Activated CD4-positive, alpha-beta T cell treated with anti-CD3 and anti-CD28 coated beads, Interleukin-2, amount 50 U/mL, for 4 hours (primary cell): ENCODE data around the gene TRPV6.
A peak's percentile ranks its signal among the peaks of the same experiment; 100 is the strongest.

Experiments
- DNase-seq, 2 experiments: peaks; one replicate each; pipeline ENCODE4 v3.0.0-alpha.2; 2020

TRPV6 gene

DNA sequence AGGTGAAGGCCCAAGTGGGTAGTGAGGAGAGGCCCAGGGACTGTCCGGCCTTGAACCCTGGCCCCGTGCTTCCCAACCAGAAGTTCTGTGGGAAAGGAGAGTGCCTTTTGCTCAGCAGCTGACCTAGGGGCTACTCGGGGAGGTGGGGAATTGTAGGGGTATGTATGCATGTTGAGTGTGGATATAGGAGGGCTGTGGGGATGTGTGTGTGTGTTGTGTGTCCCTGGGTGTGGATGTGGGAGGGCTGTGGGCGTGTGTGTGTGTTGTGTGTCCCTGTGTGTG is 18.5 kb downstream of the TRPV6 start:
- no peak for DNase-seq

DNA sequence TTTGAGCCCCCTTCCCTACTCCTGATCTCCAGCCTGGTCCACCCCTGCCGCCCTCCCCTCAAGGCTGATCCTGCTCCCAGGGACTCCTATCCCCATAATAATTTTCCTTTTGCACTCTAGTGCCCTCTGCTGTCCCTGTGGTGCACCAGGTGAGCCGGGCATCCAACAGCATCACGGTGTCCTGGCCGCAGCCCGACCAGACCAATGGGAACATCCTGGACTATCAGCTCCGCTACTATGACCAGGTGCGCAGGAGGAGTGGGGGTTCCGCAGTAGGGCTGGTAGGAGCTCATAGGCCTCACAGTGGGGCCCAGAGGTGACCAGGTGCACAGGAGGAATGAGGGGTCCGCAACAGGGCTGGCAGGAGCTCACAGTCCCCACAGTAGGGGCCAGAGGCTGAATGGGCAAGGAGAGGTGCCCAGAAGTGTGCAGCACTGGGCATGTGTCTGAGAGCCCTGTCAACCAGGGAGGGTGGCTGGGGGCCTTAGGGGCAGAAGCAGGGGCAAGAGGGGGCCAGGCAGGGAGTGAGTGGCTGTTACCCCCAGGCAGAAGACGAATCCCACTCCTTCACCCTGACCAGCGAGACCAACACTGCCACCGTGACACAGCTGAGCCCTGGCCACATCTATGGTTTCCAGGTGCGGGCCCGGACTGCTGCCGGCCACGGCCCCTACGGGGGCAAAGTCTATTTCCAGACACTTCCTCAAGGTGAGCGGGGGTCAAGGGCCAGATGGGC is 19.0 kb downstream of the TRPV6 start:
- no peak for DNase-seq

DNA sequence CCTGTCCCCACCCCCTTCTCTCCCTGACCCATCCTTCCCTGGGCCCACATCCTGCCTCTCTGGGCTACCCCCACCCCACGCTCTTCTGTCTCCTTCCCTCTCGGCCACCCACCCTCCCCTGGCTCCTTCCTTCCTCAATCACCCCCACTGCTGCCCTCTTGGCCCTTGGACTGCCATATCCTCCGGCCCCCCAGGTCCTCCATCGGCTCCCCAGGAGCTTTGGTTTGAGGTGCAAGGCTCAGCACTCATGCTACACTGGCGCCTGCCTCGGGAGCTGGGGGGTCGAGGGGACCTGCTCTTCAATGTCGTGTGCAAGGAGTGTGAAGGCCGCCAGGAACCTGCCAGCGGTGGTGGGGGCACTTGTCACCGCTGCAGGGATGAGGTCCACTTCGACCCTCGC is 19.8 kb downstream of the TRPV6 start:
- DNase-seq = no peak

DNA sequence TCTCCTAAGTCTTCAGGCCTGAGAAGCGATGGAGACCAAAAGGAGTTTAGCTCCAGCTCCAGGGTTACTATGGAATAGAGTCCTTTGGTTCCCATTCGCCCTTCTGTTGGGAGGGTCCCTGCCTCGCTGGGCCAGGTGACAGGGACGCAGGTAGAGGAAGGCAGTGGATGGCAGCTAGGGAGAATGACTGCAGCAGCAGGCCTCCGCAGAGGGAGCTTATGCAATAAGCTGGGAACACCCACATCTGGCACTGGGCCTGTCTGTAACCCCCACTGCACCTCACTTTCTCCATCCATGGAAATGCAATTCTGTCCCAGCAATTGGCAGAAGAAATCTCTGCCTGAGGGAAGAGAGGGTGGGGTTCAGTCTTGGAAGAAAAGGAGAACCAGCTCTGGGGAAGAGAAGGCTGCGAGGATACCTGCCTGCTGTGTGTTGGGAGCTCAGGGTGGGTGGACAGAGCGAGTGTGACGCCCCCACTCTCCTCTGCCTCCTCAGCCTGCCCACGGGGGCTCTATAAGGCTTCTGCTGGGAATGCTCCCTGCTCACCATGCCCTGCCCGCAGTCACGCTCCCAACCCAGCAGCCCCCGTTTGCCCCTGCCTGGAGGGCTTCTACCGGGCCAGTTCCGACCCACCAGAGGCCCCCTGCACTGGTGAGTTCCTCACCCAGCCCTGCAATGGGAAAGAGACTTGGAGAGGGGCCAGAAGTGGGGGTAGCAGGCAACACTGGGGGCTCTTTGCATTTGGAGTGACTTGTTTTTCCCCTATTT is 20.4 kb downstream of the TRPV6 start:
- no peak for DNase-seq

DNA sequence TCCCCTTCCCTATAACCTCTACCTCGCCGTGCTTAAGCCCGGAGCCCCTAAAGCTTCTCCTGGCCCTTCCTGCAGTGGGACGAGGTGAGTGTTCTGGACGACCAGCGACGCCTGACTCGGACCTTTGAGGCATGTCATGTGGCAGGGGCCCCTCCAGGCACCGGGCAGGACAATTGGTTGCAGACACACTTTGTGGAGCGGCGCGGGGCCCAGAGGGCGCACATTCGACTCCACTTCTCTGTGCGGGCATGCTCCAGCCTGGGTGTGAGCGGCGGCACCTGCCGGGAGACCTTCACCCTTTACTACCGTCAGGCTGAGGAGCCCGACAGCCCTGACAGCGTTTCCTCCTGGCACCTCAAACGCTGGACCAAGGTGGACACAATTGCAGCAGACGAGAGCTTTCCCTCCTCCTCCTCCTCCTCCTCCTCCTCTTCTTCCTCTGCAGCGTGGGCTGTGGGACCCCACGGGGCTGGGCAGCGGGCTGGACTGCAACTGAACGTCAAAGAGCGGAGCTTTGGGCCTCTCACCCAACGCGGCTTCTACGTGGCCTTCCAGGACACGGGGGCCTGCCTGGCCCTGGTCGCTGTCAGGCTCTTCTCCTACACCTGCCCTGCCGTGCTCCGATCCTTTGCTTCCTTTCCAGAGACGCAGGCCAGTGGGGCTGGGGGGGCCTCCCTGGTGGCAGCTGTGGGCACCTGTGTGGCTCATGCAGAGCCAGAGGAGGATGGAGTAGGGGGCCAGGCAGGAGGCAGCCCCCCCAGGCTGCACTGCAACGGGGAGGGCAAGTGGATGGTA is 21.5 kb downstream of the TRPV6 start:
- DNase-seq = no peak

DNA sequence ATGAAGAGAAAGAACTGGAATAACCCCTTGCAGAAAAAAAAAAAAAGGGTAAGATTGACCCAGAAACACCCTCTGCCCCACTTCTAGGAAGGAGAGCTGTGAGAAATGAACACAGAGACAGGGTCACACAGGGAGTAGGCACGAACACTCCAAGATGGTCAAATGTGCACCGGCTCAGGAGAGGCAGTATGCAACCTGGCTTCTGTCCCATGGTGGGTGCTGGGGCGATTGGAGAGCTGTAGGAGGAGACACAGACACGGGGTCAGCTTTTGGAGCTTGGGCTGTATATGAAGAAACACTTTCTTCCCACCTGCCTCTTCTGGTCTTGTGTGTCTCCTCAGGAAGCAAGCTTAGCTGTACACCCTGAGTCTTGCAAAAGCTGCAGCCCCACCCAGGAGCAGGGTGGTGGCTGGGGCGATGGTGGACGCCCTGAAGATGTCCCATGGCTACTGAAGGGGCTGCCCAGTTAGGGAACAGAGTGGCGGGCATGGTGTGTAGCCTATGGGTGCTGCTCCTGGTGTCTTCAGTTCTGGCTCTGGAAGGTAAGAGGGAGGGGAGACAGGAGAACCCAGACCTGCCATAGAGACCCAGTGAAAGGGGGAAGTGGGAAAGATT is 22.7 kb downstream of the TRPV6 start:
- no peak for DNase-seq

DNA sequence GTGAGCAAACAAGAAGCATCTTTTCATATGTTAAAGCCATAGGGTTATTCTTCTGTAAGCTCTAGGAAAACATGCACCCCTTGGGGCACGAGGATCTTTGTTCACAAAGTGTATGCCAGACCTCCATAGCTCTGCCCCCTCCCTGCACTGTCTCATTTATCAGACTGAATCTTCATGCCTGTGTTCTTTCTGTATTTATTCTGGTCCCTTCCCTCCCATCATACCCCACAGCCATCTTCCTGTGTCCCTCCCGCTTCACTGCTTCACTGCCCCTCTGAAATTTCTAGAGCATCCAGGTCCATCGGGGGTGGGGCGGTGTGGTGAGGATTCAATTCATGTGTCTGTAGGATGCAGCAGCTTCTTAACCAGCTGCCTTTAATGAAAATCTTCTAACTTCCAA is 23.2 kb downstream of the TRPV6 start:
- no peak for DNase-seq

DNA sequence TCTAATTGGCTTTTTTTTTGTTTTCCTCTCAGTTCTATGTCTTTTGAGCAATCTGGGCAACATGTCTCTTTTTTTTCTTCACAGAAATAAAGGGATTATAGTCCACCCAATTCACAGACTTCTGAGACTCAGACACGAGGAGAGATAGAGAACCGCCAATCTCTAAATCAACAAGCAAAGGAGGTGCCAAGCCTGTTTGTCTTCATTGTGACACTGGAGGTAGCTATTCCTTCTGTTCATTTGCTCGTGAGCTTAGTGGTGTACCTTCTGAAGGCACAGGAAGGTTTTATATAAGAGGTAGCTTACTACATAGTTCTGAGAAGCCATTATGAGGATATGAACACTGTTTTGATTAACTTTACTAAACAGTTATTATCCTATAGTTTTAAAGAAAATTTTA is 24.6 kb downstream of the TRPV6 start:
- DNase-seq = no peak

DNA sequence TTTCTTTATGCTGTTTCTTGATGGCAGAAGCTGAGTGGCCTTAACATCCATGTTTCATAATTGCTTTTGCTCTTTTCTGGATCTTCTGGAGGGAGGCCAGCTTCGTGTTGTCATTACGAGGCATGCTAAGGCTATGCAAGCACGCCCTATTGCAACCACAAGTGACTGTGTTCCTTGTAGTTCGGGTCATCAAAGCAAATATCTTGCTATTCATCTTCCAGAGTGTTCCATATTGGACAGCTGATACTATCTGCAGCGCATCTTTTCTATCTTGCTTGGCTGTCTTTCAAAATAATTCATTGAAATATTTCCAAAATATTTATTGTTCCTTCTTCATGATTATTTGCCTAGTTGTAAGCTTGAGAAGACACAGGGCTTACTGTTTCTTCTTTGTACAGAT is 25.7 kb downstream of the TRPV6 start:
- no peak for DNase-seq

DNA sequence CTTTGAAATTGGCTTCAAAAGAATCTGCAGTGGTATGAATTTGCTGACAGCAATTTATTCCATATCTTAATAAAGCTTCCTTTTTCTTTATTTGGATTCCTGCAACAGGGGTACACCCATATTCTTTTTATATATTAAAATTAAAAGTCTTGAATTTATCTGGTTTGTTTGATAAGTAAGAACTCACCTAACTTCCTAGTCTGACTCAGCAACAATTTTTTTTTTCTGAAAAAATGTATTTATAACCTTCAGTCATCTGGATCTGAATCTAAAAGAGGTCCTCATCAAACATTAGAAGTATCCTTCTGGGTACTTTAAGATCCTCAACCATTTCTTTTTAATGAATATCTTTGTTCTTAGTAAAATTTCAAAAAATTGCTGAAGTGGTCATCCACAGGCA is 26.1 kb downstream of the TRPV6 start:
- no peak for DNase-seq

DNA sequence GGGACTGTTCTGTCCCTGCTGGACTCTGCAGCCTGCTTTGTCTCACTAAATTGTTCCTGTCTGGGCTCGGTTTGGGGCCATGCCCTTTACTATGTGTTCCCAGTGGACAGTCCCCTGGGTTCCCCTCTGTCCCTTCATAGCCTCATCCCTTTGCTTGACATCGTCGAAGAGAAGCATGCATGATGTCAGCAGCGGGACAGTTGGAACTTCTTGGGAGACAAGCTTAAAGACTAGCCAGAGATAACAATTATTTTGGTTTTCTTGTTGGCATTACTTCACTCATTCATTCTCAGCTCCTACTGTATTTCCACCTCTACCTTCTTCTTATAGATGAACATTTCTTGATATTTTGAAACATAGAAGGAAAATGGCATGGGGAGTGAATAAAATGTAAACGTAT is 27.9 kb downstream of the TRPV6 start:
- no peak for DNase-seq

DNA sequence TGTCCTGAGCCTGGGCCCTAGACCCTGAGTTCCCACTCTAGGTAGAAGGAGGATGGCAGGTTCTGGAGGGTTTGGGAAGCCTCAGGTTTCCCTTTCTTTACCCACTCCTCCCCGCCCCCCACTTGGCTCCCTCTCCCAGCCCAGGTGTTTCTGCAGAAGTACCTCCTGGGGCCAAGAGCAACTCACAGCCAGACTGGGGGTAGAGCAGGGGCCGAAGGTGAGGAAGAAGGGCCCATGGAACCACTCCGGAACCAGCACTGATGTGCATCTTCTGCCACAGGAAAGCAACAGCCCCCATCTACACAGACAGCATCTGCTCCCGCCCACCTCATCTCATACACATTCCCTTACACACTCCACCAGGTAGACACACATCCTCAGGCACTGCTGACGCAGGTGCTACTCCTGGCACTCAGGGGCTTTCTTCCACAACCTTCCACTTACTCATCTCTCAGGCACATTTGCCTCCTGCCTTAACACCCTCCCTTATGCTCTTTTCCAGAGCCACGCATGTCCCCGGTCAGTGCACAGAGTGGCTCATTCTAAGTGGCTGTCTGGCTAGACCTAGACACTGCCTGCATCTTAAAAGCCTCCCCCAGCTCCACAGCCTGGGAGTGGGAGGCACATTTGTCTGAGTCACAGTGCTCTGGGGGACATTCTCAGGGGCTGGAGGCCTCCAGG is 28.8 kb downstream of the TRPV6 start:
- DNase-seq = no peak

DNA sequence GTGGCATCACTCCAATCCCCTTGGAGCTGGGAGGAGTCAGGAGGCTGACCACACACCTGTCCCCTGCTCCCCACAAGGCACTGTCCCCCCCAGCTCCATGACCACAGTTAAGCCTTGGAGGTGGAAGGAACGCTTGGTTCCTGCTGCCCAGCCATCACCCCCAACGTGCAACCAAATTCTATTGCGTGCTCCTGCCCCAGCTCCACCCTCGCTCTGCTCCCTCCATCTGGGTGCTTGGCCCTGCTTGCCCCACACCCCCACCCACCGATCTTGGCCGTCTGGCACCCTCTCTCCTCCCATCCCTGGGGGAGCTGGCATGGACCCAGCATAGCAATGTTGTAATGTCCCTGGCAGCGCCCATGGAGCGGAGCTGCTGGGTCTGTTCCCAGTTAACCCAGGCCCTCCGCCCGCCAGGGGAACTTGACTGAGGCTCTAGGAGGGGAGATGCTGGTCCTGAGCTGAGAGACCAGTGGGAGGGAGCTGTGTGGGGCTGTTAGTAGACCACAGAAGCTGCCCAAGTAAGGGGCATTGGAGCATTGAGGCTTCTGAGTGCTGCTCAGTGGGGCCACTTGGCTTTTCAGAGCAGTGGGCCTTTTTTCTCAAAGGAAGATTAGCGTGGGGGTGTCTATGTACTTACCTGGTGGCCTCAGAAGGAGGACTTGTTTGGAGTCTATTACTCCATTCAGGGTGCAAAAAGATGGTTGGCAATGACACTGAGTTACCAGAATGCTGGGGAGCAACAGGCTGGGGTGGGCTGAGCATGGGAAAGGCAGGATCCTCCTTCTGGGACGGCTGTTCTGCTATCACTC is 29.6 kb downstream of the TRPV6 start:
- DNase-seq = no peak

DNA sequence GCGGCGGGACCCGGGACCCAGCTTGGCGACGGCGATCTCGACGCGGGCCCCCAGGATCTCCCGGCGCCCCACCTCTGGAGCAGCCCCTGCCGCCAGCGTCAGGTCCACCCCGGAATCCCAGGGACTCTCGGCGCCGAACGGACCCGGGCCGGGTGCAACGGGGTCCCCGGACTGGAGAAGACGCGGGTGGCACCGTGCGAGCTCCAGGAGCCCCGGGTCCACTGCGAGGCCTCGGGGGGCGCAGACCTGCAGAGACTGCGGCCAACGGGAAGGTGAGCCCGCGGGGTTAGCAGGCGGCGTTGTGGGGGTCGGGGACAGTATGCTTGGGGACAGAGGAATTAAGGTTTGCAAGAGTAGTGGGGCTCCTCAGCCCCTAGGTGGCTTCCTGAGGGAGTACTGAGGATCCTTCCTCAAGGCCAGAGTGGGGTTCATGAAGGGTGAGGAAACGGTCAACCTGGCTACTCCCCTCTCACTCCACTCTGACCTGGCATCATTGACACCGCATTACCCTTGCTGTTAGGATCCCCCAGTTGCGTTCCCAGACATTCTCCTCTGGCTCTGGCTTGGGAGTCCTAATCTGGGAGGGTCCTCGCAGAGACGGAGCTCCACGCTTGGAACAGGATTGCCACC is 30.3 kb downstream of the TRPV6 start:
- no peak for DNase-seq

DNA sequence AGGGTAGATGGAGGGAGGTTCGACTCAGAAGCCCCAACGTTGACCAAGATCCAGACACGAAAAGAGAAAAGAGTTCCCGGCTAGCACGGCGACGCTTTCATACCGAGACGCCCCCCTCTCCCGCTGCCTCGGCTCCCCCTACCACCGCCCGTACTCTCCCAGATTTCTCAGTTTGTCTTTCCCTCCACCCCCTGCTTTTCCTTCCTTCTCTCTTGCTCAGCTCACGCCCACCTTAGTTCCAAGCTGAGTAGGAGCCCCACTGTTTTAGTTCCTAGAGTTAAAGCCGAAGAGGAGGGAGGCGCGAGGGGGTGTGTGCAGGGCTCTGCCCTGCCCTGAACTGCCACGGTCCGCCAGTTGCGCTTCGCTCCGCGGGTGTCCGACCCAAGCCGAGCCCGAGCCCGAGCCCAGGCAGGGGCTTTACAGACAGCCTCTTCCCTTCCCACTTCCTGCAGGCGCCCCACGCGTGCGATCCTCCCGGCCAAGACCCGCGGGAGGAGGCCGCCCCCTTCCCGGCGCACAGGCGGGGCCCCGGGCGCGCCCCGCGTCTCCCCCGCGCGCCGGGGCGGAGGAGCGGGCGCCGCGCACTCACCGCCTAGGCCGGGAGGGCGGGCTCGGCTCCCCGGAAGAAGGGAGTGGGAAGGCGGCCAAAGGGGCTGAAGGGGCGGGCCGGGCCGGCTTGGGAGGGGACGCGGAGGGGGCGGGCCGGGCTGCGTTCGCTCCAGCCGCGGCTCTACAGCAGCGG is 31.0 kb downstream of the TRPV6 start, which contains the start of gene EPHB6:
TSS of gene EPHB6 (plus strand) at position 705 of the 742 bp plus-strand sequence. CDS start 8,152 bp downstream, outside the sequence.
- DNase-seq = peak in 1 of 2 experiments; percentile 28

DNA sequence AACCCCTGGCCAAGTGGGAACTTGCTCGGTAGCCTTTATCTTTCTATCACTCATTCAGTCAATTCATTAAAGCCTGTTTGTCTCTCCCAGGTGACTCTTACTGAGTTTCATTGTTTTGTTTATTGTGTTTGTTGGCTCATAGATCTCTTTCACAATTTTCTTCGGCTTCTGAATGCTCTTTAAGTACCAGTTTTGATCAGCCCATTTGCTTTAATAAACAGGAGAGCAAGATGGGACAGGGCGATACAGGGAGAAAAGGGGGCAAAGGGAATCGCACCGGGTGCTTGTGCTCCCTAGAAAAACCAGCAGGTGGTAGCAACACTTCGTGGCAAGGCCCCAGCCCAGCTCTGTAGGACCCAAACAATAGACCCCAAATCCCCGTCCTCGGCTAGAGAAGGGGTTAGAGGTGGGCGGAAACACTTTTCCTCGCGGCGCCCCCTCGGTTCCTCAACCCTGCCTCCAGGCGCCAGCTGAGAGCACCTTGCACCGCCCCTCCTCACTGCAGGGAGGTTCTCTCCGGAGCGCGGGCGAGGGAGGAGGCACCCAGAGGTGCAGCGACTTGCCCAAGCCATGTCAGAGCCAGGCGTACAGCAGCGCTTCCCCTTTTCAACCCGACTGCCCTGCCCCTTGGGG is 31.7 kb downstream of the TRPV6 start:
- peak; percentile 50 to 52 for DNase-seq

DNA sequence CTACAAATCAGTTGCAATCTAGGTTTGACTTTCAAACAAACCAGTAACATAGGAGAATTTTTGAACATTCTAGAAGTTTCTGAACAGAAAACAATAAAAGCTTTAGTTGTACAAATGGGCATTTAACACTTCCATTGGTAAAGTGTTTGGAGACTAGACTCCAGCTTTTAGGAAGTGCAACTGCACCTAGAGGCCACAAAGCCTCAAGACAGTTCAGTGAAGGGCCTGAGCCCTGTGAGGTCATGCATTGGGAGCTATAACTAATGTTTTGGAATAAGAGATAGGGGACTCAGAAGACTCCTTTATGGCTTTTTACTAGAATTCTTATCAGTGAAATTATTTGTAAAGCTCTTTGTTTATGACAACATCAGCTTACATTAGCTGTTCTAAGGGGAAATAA is 33.6 kb downstream of the TRPV6 start:
- DNase-seq = no peak

DNA sequence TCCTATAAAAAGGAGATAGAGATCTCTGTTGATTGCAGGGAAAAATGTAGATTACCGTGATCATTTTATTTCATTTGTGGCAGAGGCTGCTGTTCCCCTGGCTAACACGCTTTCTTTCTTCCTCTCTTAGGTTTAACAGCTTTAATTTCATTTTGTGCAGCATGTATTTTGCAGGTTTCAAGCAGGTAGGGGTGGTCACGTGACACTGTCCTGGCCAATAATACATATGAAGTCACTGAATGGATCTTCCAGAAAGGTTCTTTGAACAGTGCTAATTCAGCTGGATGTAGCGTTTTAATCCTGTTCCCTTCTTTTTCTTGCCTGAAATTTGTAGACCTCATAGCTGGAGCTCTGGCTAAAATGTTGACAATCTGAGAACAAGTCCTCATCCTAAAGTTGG is 34.3 kb downstream of the TRPV6 start:
- no peak for DNase-seq

DNA sequence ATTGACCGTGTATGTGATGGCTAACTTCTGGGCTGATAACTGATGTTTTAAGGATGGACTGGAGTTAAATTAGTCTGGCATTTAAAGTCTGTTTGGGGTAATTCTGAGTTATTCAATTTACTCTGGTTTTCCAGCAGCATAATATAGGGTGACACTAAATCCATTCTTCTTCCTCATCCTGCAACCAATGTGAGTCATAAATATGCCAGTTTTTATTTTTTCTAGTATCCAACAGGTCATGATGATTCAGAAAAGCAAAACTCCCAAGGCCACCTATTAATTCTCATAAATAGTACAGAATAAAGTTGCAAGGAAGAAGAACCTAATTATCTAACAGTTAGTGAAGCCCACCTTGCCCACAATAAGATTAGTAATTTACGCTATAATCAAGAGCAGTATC is 38.2 kb downstream of the TRPV6 start:
- no peak for DNase-seq

DNA sequence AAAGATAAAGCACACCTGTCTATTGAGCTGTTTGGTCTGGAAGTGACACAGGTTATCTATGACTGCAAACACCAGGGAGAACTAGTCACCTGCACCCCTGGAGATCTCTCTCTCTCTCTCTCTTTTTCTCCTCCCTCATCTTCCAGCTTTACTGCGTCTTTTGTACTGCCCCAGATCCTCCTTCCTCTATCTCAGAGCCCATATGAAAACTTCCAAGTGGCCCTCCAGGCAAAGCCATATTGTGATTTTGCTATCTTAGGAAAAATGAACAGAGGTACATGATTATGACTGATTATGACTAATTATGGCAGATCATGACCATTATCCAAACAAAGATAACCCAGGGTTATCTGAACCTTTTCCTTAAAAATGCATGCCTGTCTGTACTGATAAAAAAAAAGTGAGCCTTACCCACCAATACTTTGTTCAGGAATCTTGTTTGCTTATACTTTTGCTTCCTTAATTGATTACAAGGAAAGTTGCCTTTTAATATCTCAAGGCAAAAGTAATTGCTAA is 43.2 kb downstream of the TRPV6 start:
- no peak for DNase-seq
